BE2C (cell line): ENCODE data around the gene METTL9.
"Not testable (repeated sequence)": the region's sequence is repeated elsewhere in the genome, so short reads cannot be mapped to it uniquely, and the experiment has no call there.

Experiments used
- DNase-seq: peaks from one replicate; pipeline ENCODE4 v3.0.0-alpha.2; 2020
- H3K27me3 ChIP-seq: fragments of 250-450 bp; sonication (Bioruptor Pico); 2 replicates; pipeline ENCODE4 v1.5.1; 2020; ENCODE audit warnings: mild to moderate bottlenecking
- H3K36me3 ChIP-seq: fragments of 250-450 bp; sonication (Bioruptor Pico); 2 replicates; pipeline ENCODE4 v1.5.1; 2020; ENCODE audit warnings: mild to moderate bottlenecking
- H3K4me1 ChIP-seq: fragments of 250-450 bp; sonication (Bioruptor Pico); 2 replicates; pipeline ENCODE4 v1.5.1; 2020
- H3K4me3 ChIP-seq: 2 replicates; pipeline ENCODE4 v1.5.1; 2011; ENCODE audit warnings: low read depth, low read length
- H3K9me3 ChIP-seq: fragments of 250-450 bp; sonication (Bioruptor Pico); 2 replicates; pipeline ENCODE4 v1.5.1; 2020
- CTCF ChIP-seq: IDR thresholded peaks from 2 replicates; pipeline ENCODE4 v1.5.1; 2012; ENCODE audit warnings: mild to moderate bottlenecking, low read depth, low read length

The METTL9 gene

GRCh38 chr16:21560462-21560861, 38.9 kb upstream of the METTL9 start:
- TF ChIP-seq CTCF = no peak
- no peaks in the 10 kb centered on the region; the same call in 1 of the 2 replicates for H3K4me1 ChIP-seq
- no peaks in the 10 kb centered on the region for H3K36me3 ChIP-seq
- no peaks in the 10 kb centered on the region for H3K9me3 ChIP-seq
- no peak for DNase-seq
- H3K4me3 ChIP-seq = no peak overlapping the region
- H3K27me3 ChIP-seq = no peaks in the 10 kb centered on the region

- H3K36me3 ChIP-seq = no peaks in the 10 kb centered on the region
- no peak overlapping the region for H3K4me3 ChIP-seq
- DNase-seq = no peak
- no peaks in the 10 kb centered on the region for H3K9me3 ChIP-seq
- no peaks in the 10 kb centered on the region for H3K27me3 ChIP-seq
- no peak for TF ChIP-seq CTCF
- H3K4me1 ChIP-seq = no peaks in the 10 kb centered on the region
Observed at GRCh38 chr16:21563676-21564075, 35.7 kb upstream of the METTL9 start.

- not testable (repeated sequence) for DNase-seq, H3K36me3 ChIP-seq, H3K27me3 ChIP-seq, H3K4me1 ChIP-seq, H3K9me3 ChIP-seq, H3K4me3 ChIP-seq
Observed at GRCh38 chr16:21564367-21564766, 35.0 kb upstream of the METTL9 start.

- Histone ChIP-seq H3K4me1 (peaks cover 4% of the 10 kb centered on the region; the same call in 1 of the 2 replicates), H3K36me3 (no peaks in the 10 kb centered on the region), H3K9me3 (no peaks in the 10 kb centered on the region), H3K4me3 (no peak overlapping the region), H3K27me3 (no peaks in the 10 kb centered on the region)
- DNase-seq = no peak
- no peak for TF ChIP-seq CTCF
Observed at GRCh38 chr16:21565507-21565860, 33.9 kb upstream of the METTL9 start.

- no peaks in the 10 kb centered on the region for H3K9me3 ChIP-seq
- H3K4me3 ChIP-seq = no peak overlapping the region
- no peak for DNase-seq
- peaks cover 4% of the 10 kb centered on the region; the same call in 1 of the 2 replicates for H3K4me1 ChIP-seq
- no peaks in the 10 kb centered on the region for H3K27me3 ChIP-seq
- H3K36me3 ChIP-seq = no peaks in the 10 kb centered on the region
- no peak for TF ChIP-seq CTCF
Observed at GRCh38 chr16:21565861-21566669, 33.3 kb upstream of the METTL9 start.

- H3K9me3 ChIP-seq = no peaks in the 10 kb centered on the region
- no peak overlapping the region for H3K4me3 ChIP-seq
- no peak for TF ChIP-seq CTCF
- H3K27me3 ChIP-seq = no peaks in the 10 kb centered on the region
- H3K4me1 ChIP-seq = peaks cover 4% of the 10 kb centered on the region; the same call in 1 of the 2 replicates
- no peaks in the 10 kb centered on the region for H3K36me3 ChIP-seq
- DNase-seq = no peak
Observed at GRCh38 chr16:21566891-21567414, 32.4 kb upstream of the METTL9 start.

- not testable (repeated sequence) for H3K36me3 ChIP-seq, H3K27me3 ChIP-seq, H3K9me3 ChIP-seq, H3K4me3 ChIP-seq, DNase-seq, H3K4me1 ChIP-seq
Observed at GRCh38 chr16:21567496-21567895, 31.9 kb upstream of the METTL9 start.
